ENCODE data around the gene MGAT5. TPM values are rescaled to one million over a fixed set of nuclear protein-coding genes. Genes with fewer than 3 reads are reported as not detected.

The MGAT5 gene
- polyA plus RNA-seq, 1 experiment: 115 TPM

DNA sequence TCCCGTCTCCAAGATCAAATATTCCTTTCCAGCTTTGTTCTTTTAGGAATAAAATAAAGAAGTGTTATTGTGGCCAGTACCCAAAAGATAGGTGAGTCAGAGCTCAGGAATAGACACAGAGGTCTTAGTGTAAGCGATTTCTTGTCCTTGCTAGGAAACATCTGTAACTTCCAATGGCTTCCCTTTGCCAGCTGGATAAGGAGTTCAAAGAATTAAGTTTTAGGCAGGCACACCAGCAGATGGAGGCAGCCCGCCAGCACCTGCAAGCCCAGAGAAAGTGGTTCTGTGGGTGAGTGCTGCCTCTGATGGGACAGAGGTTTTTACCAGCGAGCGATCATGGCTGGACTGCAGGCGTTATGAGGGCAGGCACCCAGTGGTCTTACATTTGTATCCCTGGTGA is 125.4 kb downstream of the MGAT5 start:
- CTCF ChIA-PET: no interaction called here
- DNase-seq (ENCODE audit: low read depth, low spot score): peak; percentile 52
- POLR2A ChIA-PET: interaction anchor here (0.6 kb wide), 1 partner anchor 20 kb away, joined by 3 read pairs; no protein-coding TSS in a partner anchor

GRCh38 chr2:134379722-134380121 is 125.8 kb downstream of the MGAT5 start:
- ChIA-PET CTCF (interaction anchor here (1.8 kb wide), 1 partner anchor 32 kb away, joined by 10 read pairs; no protein-coding TSS in a partner anchor), POLR2A (no interaction called here)

More for the DNA sequence above, 125.4 kb downstream of the MGAT5 start:
- Histone ChIP-seq H3K27me3 (ENCODE audit: control insufficient read depth, insufficient read depth, low read length) (no peaks in the 10 kb centered on the region), H3K4me3 (ENCODE audit: low read depth, low read length) (no peak overlapping the region), H3K9me3 (ENCODE audit: control insufficient read depth, insufficient read depth, low read length) (no peaks in the 10 kb centered on the region), H3K27ac (ENCODE audit: low read depth, low read length) (no peak overlapping the region)
- TF ChIP-seq CTCF (IDR thresholded peaks at IDR 0.05; ENCODE audit: low read depth, low read length): 0 out of 2 replicates have a peak, but pooled peaks have one; percentile 3

GRCh38 chr2:134381141-134381540 is 127.3 kb downstream of the MGAT5 start:
- Histone ChIP-seq H3K9me3 (ENCODE audit: control insufficient read depth, insufficient read depth, low read length) (no peaks in the 10 kb centered on the region), H3K4me3 (ENCODE audit: low read depth, low read length) (no peak overlapping the region), H3K27me3 (ENCODE audit: control insufficient read depth, insufficient read depth, low read length) (no peaks in the 10 kb centered on the region), H3K27ac (ENCODE audit: low read depth, low read length) (no peak overlapping the region)
- DNase-seq (ENCODE audit: low read depth, low spot score): no peak
- ChIA-PET CTCF (interaction anchor here (1.8 to 2.1 kb wide), 2 partner anchors 30 to 70 kb away, joined by 9 to 10 read pairs; no protein-coding TSS in a partner anchor), POLR2A (no interaction called here)
- no peak for TF ChIP-seq CTCF (IDR thresholded peaks at IDR 0.05; ENCODE audit: low read depth, low read length)

More at GRCh38 chr2:134379722-134380121, 125.8 kb downstream of the MGAT5 start:
- Histone ChIP-seq H3K27me3 (ENCODE audit: control insufficient read depth, insufficient read depth, low read length) (no peaks in the 10 kb centered on the region), H3K27ac (ENCODE audit: low read depth, low read length) (no peak overlapping the region), H3K4me3 (ENCODE audit: low read depth, low read length) (no peak overlapping the region), H3K9me3 (ENCODE audit: control insufficient read depth, insufficient read depth, low read length) (no peaks in the 10 kb centered on the region)
- no peak for TF ChIP-seq CTCF (IDR thresholded peaks at IDR 0.05; ENCODE audit: low read depth, low read length)
- no peak for DNase-seq (ENCODE audit: low read depth, low spot score)

- TF ChIP-seq CTCF (IDR thresholded peaks at IDR 0.05; ENCODE audit: low read depth, low read length): no peak
- Histone ChIP-seq H3K4me3 (ENCODE audit: low read depth, low read length) (no peak overlapping the region), H3K9me3 (ENCODE audit: control insufficient read depth, insufficient read depth, low read length) (no peaks in the 10 kb centered on the region), H3K27ac (ENCODE audit: low read depth, low read length) (no peak overlapping the region), H3K27me3 (ENCODE audit: control insufficient read depth, insufficient read depth, low read length) (no peaks in the 10 kb centered on the region)
- DNase-seq (ENCODE audit: low read depth, low spot score): no peak
- ChIA-PET CTCF (no interaction called here), POLR2A (no interaction called here)
These were observed 130.3 kb downstream of the MGAT5 start for GRCh38 chr2:134384131-134384530.

DNA sequence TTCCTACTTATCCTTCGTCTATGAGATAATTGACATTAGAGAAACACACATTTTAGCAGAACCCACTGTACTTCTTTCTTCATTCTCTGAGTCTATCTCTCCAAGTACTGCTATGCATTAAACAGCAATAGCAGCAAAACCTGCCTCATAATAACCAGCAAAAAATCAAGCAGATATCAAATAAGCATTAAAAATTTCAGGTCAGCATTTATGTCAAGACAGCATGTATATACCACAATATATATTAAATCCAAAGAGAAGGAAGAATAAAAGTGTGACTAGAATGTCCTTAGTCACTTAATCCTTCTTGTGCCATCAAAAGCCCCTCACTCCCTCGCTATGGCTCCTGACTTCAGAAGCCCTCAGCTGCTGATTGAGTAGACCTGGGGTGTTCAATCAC is 131.3 kb downstream of the MGAT5 start:
- Histone ChIP-seq H3K4me3 (ENCODE audit: low read depth, low read length) (no peak overlapping the region), H3K27ac (ENCODE audit: low read depth, low read length) (no peak overlapping the region), H3K9me3 (ENCODE audit: control insufficient read depth, insufficient read depth, low read length) (no peaks in the 10 kb centered on the region), H3K27me3 (ENCODE audit: control insufficient read depth, insufficient read depth, low read length) (no peaks in the 10 kb centered on the region)
- no peak for TF ChIP-seq CTCF (IDR thresholded peaks at IDR 0.05; ENCODE audit: low read depth, low read length)
- CTCF ChIA-PET: no interaction called here
- DNase-seq (ENCODE audit: low read depth, low spot score): no peak
- POLR2A ChIA-PET: no interaction called here
